Tibial nerve (tissue), 4 donors: Measurements from ENCODE around the gene HLF. TPM values are rescaled to one million over a fixed set of nuclear protein-coding genes. Genes with fewer than 3 reads are reported as not detected.

Experiments used
- DNase-seq, 2 donors: peaks; one replicate each; pipeline ENCODE4 v3.0.0-alpha.2; 2019; ENCODE audit warnings: low spot score in 2 of 2
- H3K27ac ChIP-seq, 4 donors: fragments of 200-600 bp; sonication (generic) in 3 of 4; one replicate each; pipeline ENCODE4 v1.5.1; 2017 to 2019; ENCODE audit warnings: mild to moderate bottlenecking in 1 of 4
- H3K27me3 ChIP-seq, 2 donors: fragments of 200-600 bp; sonication (generic) in 1 of 2; one replicate each; pipeline versions ENCODE4 v1.5.1 to v1.6.0; 2017 to 2019
- H3K36me3 ChIP-seq, 3 donors: fragments of 200-600 bp; sonication (generic); one replicate each; pipeline ENCODE4 v1.5.1; 2018 to 2019
- H3K4me1 ChIP-seq, 4 donors: fragments of 200-600 bp; sonication (generic) in 3 of 4; one replicate each; pipeline ENCODE4 v1.5.1; 2017 to 2019
- H3K4me3 ChIP-seq, 4 donors: fragments of 200-600 bp; sonication (generic) in 3 of 4; one replicate each; pipeline ENCODE4 v1.5.1; 2017 to 2019; ENCODE audit warnings: mild to moderate bottlenecking in 1 of 4, moderate library complexity in 1 of 4
- H3K9me3 ChIP-seq, 4 donors: fragments of 200-600 bp; sonication (generic) in 3 of 4; one replicate each; pipeline ENCODE4 v1.5.1; 2017 to 2019
- CTCF ChIP-seq, 5 experiments: fragments of 200-600 bp in 3 of 5; fragments of 450-650 bp in 2 of 5; sonication (generic) in 3 of 5; IDR thresholded peaks; one replicate each; pipeline ENCODE4 v1.5.1; 2016 to 2019; ENCODE audit warnings: antibody characterized with exemption in 5 of 5, mild to moderate bottlenecking in 3 of 5, moderate library complexity in 2 of 5
- EP300 ChIP-seq, 2 donors: sonication (generic); formaldehyde crosslinking; IDR thresholded peaks; one replicate each; pipeline ENCODE4 v1.6.1; 2017; ENCODE audit warnings: antibody characterized with exemption in 2 of 2, mild to moderate bottlenecking in 1 of 2
- POLR2A ChIP-seq, 2 donors: fragments of 450-650 bp; IDR thresholded peaks; one replicate each; pipeline ENCODE4 v1.6.1; 2017; ENCODE audit warnings: antibody characterized with exemption in 2 of 2, mild to moderate bottlenecking in 2 of 2, moderate library complexity in 2 of 2
- WGBS, 2 donors: methylation state at CpG; one replicate each; pipeline ENCODE4 v1.1.5; 2018; 5-methylcytosine and 5-hydroxymethylcytosine counted together
- total RNA-seq, 4 donors: library from RNA; depleted of rRNA; stranded (reverse); fragments of >200 nt; gene quantifications; one replicate each; pipeline ENCODE4 v1.1.0, GENCODE V29; 2016

The HLF gene
- total RNA-seq, 4 donors from 2014 or later: 19.5 to 42.5 (median 36.0) TPM

GRCh38 chr17:55363033-55363432 is 98.3 kb downstream of the HLF start:
- Histone ChIP-seq H3K4me1 (no peaks in the 10 kb centered on the region), H3K9me3 (peaks cover 0 to 13% (median 3%) of the 10 kb centered on the region in 4 donors), H3K36me3 (no peaks in the 10 kb centered on the region), H3K27ac (no peak overlapping the region), H3K4me3 (no peak overlapping the region), H3K27me3 (no peaks in the 10 kb centered on the region)
- 56 to 88% methylated on average over 1 of the region's 1 CpG for WGBS, 2 donors
- TF ChIP-seq POLR2A (IDR thresholded peaks at IDR 0.05): no peak
- TF ChIP-seq EP300 (IDR thresholded peaks at IDR 0.05): no peak
- DNase-seq: no peak

GRCh38 chr17:55366020-55366481 is 101.3 kb downstream of the HLF start:
- WGBS, 2 donors: 52 to 56% methylated on average over 1 of the region's 1 CpG

GRCh38 chr17:55368706-55369105 is 103.9 kb downstream of the HLF start:
- no peaks in the 10 kb centered on the region for H3K36me3 ChIP-seq
- WGBS, 2 donors: 64 to 68% methylated on average over 3 of the region's 3 CpGs
- peaks cover 0 to 15% (median 0%) of the 10 kb centered on the region in 4 donors for H3K9me3 ChIP-seq
- no peaks in the 10 kb centered on the region for H3K27me3 ChIP-seq
- H3K27ac ChIP-seq: no peak overlapping the region
- no peak overlapping the region for H3K4me3 ChIP-seq
- no peak for DNase-seq
- TF ChIP-seq EP300 (IDR thresholded peaks at IDR 0.05) (no peak), CTCF (IDR thresholded peaks at IDR 0.05) (no peak), POLR2A (IDR thresholded peaks at IDR 0.05) (no peak)
- no peaks in the 10 kb centered on the region for H3K4me1 ChIP-seq

More at GRCh38 chr17:55366020-55366481, 101.3 kb downstream of the HLF start:
- Histone ChIP-seq H3K27me3 (no peaks in the 10 kb centered on the region), H3K4me1 (no peaks in the 10 kb centered on the region), H3K27ac (no peak overlapping the region), H3K36me3 (no peaks in the 10 kb centered on the region), H3K9me3 (peaks cover 0 to 7% (median 2%) of the 10 kb centered on the region in 4 donors), H3K4me3 (no peak overlapping the region)
- no peak for TF ChIP-seq CTCF (IDR thresholded peaks at IDR 0.05)
- TF ChIP-seq POLR2A (IDR thresholded peaks at IDR 0.05): no peak
- no peak for TF ChIP-seq EP300 (IDR thresholded peaks at IDR 0.05)
- DNase-seq: no peak

Other genes with a start within 250 kb of the HLF start
- gene MMD, start 156.9 kb downstream of the HLF start, total RNA-seq: 10 to 100 TPM; 16.1 to 60.9 (median 37.7) TPM
- not detected for gene SMIM36, start 246.5 kb downstream of the HLF start, total RNA-seq